ENCODE measurements around the gene SLFN11.
A peak's percentile ranks its signal among the peaks of the same experiment; 100 is the strongest.
"Not testable (repeated sequence)": the region's sequence is repeated elsewhere in the genome, so short reads cannot be mapped to it uniquely, and the experiment has no call there.

SLFN11 gene

GRCh38 chr17:35361027-35361426, 12.4 kb downstream of the SLFN11 start:
- no peak for DNase-seq (ENCODE audit: low read depth, low spot score)

DNA sequence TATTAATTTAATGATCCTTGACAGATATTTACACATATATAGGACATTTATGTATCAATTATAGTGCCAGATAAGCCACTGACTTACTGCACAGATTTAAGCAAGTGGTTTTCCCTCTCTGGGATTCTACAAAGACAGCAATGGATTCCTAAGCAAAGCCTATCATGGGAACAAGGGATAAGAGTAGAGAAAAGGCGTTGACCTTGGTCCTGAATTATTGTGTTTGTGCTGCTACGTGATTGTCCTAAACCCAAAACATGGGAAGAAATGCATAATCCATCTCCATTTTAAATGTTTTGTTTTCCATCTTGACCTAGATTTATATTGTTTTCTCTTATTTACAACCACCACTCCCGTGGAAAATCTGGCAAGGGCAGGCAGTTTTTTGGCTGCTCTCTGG, 14.0 kb downstream of the SLFN11 start:
- DNase-seq (ENCODE audit: low read depth, low spot score) = no peak

GRCh38 chr17:35352284-35352683, 21.1 kb downstream of the SLFN11 start:
- no peak for DNase-seq (ENCODE audit: low read depth, low spot score)

DNA sequence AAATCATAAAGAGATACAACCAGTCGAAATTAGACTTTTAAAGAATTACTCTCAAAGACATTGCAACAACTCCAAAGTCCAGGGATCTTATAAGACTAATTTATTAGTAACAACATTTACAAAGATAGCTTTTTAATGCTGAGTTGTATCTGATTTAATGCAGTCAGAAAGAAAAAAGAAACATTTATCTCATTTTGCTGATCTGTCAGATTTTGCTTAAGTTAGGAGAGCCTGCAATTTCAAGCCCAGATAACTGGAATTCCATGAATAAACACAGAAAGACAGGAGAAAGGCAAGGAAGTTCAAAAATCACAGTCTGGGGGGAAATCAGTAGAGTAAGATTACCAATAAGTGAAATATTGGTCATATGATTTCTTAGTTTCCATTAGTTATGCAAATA, 22.9 kb downstream of the SLFN11 start:
- DNase-seq (ENCODE audit: low read depth, low spot score) = no peak

GRCh38 chr17:35345926-35346771, 27.3 kb downstream of the SLFN11 start:
- DNase-seq (ENCODE audit: low read depth, low spot score) = no peak

DNA sequence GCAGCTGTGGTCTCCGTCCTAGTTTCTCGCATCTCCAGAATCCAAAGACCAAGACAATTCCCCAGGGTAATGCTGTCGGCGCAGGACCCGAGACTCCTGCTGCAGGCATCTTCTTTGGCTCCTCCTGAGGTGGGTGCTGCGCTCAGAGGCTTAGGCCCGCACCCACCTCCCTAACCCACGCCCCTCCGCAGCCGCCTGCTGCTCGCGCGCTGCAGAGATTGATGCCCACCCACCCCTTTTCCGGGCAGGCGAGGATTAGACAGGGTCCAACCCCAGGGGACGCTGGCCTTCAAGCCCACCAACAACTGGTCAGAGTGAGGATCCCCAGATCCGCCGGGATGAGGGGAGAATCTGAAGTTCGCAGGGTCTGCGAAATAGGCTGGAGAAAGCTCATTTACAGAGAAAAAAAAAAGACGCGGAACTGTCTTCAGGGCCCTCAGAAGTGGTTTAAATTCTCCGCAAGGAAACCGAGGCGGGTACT, 27.9 kb downstream of the SLFN11 start:
- DNase-seq (ENCODE audit: low read depth, low spot score) = no peak

DNA sequence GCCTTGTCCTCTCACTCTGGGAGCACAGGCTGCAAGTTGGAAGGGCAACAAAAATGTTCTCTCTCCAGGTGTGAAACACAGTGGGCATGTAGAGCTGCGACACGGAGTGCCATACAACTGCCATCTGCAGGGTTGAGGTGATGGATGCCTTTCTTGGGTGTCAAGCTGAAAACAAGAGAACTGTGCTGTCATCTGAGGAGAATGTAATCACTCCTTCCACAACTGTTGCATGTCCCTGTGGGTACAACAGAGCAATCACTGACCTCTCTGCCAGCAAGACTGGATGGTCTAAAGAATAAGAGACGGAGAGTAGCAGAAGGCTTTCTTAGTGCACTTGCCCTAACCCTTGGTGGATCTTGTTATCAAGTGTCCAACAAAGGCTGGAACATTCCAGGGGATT, 29.2 kb downstream of the SLFN11 start:
- no peak for DNase-seq (ENCODE audit: low read depth, low spot score)

DNA sequence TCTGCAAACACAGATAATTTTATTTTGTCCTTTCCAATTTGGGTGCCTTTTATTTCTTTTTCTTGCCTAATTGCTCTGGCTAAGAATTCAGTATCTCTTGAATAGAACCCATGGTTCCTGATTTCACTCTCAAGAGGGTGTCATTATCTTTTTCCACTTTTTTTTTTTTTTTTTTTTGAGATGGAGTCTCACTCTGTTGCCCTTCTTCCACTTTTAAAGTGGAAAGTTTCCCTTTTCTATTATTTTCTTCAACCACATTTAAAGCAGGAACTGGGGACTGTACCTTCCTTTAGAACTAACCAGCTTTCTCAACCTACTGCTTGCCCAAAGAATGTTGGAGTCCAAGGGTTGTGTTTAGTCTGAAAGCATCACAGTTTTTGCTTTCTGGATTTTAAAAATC, 31.1 kb downstream of the SLFN11 start:
- DNase-seq (ENCODE audit: low read depth, low spot score) = no peak

DNA sequence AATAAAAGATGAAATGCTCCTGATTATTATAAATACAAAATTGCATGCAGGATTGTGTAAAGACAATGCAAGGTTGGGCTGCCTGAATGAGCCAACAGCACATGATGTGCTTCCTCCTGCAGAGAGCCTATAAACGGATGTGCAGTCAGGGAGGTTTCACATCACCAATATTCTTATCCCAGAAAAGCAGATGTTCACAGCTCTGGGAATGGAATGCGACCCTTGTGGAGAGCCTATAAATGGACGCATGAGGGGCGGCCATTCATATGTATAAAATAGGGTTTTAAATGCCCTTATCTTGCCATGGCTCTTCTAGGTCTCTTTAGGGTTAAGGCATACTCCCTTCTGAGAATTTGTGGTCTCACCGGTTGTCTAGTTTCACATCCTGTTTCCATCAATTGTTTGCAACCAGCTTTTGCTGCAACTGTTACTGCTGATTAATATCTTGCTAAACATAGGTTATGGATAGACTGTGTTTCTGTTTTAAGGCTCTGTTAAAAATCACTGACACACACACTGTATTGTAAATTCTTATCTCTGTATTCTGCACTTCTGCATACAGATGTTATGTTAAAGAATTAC, 31.9 kb downstream of the SLFN11 start:
- no peak for DNase-seq (ENCODE audit: low read depth, low spot score)

DNA sequence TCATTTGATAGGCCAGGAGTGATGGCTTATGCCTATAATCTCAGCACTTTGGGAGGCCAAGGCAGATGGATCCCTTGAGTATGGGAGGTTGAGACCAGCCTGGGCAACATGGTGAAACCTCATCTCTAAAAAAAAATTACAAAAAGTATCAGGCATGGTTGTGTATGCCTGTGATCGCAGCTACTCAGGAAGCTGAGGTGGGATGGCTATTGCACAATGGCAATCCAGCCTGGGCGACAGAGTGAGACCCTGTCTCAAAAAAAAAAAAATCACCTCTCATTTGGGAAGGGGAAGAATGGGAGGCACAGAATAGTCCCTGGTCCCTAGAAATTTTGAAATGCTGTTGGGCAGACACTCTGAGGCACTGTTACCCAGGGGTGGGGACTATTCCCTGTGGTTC, 35.2 kb downstream of the SLFN11 start:
- no peak for DNase-seq (ENCODE audit: low read depth, low spot score)

GRCh38 chr17:35337364-35337763, 36.1 kb downstream of the SLFN11 start:
- no peak for DNase-seq (ENCODE audit: low read depth, low spot score)

GRCh38 chr17:35333578-35333977, 39.8 kb downstream of the SLFN11 start:
- DNase-seq (ENCODE audit: low read depth, low spot score) = not testable (repeated sequence)

- no peak for DNase-seq (ENCODE audit: low read depth, low spot score)
These were observed 50.7 kb downstream of the SLFN11 start for GRCh38 chr17:35322749-35323148.

DNA sequence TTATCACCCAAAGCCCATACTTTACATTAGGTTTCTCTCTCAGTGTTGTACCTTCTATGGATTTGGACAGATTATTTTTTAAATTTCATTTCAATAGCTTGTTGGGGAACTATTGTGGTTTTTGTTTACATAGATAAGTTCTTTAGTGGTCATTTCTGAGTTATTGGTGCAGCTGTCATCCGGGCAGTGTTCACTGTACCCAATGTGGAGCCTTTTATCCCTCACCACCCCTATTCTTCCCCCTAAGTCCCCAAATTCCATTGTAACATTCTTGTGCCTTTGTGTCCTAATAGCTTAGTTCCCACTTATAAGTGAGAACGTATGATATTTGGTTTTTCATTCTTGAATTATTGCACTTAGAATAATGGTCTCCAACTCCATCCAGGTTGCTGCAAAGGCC, 57.5 kb downstream of the SLFN11 start:
- DNase-seq (ENCODE audit: low read depth, low spot score) = no peak

DNA sequence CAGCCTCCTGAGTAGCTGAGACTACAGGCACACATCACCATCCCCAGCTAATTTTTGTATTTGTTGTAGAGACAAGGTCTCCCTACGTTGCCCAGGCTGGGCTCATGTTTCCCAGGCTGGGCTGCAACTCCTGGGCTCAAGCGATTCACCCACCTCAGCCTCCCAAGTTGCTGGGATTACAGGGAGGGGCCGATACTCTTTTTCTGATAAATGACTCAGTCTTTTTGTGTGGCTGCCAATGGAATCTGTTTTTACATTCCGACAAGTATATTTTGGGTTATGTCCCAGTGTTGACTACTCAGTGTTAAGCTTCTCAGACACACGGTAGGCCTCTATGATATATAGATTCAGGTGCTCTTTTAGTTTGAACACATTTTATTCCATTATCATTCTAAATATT, 58.1 kb downstream of the SLFN11 start:
- DNase-seq (ENCODE audit: low read depth, low spot score) = no peak

- no peak for DNase-seq (ENCODE audit: low read depth, low spot score)
These were observed 58.8 kb downstream of the SLFN11 start for GRCh38 chr17:35314415-35315216.

GRCh38 chr17:35313875-35314409, 59.5 kb downstream of the SLFN11 start:
- peak; percentile 1 for DNase-seq (ENCODE audit: low read depth, low spot score)

- peak; percentile 76 for DNase-seq (ENCODE audit: low read depth, low spot score)
These were observed 60.4 kb downstream of the SLFN11 start for GRCh38 chr17:35312790-35313711.

GRCh38 chr17:35312346-35312745, 61.1 kb downstream of the SLFN11 start:
- no peak for DNase-seq (ENCODE audit: low read depth, low spot score)

- DNase-seq (ENCODE audit: low read depth, low spot score) = not testable (repeated sequence)
These were observed 64.1 kb downstream of the SLFN11 start for GRCh38 chr17:35309345-35309744.
